GM10847 (cell line): Measurements from ENCODE around the gene CASP2.

ENCODE experiments used
- POLR2A ChIP-seq: IDR thresholded peaks from 2 replicates; pipeline ENCODE4 v1.6.1; 2011; ENCODE audit not compliant: insufficient read length; ENCODE audit errors: extremely low read depth

The CASP2 gene

GRCh38 chr7:143303733-143304132 is 15.6 kb downstream of the CASP2 start:
- TF ChIP-seq POLR2A, result no peak

- no peak for TF ChIP-seq POLR2A
These were observed 16.8 kb downstream of the CASP2 start for GRCh38 chr7:143304938-143305337.

GRCh38 chr7:143305423-143306070 is 17.4 kb downstream of the CASP2 start:
- TF ChIP-seq POLR2A, result no peak

- TF ChIP-seq POLR2A, result no peak
These were observed 20.5 kb downstream of the CASP2 start for GRCh38 chr7:143308632-143309031.

- no peak for TF ChIP-seq POLR2A
These were observed 26.0 kb downstream of the CASP2 start for GRCh38 chr7:143314127-143314526.

GRCh38 chr7:143315776-143316175 is 27.6 kb downstream of the CASP2 start, which contains the start of gene CLCN1:
CLCN1 (plus strand) TSS chr7:143316111; CDS start chr7:143316213, 102 bp downstream.
- TF ChIP-seq POLR2A, result no peak

- TF ChIP-seq POLR2A, result no peak
These were observed 28.3 kb downstream of the CASP2 start for GRCh38 chr7:143316492-143316891.

- TF ChIP-seq POLR2A, result no peak
These were observed 30.5 kb downstream of the CASP2 start for GRCh38 chr7:143318661-143319060.

- TF ChIP-seq POLR2A, result no peak
These were observed 32.5 kb downstream of the CASP2 start for GRCh38 chr7:143320620-143321019.

- TF ChIP-seq POLR2A, result no peak
These were observed 33.1 kb downstream of the CASP2 start for GRCh38 chr7:143321242-143321641.

GRCh38 chr7:143321734-143322133 is 33.6 kb downstream of the CASP2 start:
- TF ChIP-seq POLR2A, result no peak

- no peak for TF ChIP-seq POLR2A
These were observed 34.8 kb downstream of the CASP2 start for GRCh38 chr7:143322760-143323633.

GRCh38 chr7:143323653-143324052 is 35.5 kb downstream of the CASP2 start:
- no peak for TF ChIP-seq POLR2A

- no peak for TF ChIP-seq POLR2A
These were observed 37.1 kb downstream of the CASP2 start for GRCh38 chr7:143325240-143325639.

- TF ChIP-seq POLR2A, result no peak
These were observed 39.8 kb downstream of the CASP2 start for GRCh38 chr7:143327903-143328302.

- TF ChIP-seq POLR2A, result no peak
These were observed 41.5 kb downstream of the CASP2 start for GRCh38 chr7:143329471-143330170.

GRCh38 chr7:143331179-143331801 is 43.1 kb downstream of the CASP2 start:
- no peak for TF ChIP-seq POLR2A
